HG02610 (cell line): ENCODE measurements around the gene ALDH4A1.

Experiments used
- ATAC-seq: cut with Tn5 transposase; IDR thresholded peaks from one replicate; pipeline ENCODE4 v1.9.1; 2021; ENCODE audit warnings: mild to moderate bottlenecking, moderate library complexity; ENCODE audit not compliant: unreplicated experiment

Gene ALDH4A1

DNA sequence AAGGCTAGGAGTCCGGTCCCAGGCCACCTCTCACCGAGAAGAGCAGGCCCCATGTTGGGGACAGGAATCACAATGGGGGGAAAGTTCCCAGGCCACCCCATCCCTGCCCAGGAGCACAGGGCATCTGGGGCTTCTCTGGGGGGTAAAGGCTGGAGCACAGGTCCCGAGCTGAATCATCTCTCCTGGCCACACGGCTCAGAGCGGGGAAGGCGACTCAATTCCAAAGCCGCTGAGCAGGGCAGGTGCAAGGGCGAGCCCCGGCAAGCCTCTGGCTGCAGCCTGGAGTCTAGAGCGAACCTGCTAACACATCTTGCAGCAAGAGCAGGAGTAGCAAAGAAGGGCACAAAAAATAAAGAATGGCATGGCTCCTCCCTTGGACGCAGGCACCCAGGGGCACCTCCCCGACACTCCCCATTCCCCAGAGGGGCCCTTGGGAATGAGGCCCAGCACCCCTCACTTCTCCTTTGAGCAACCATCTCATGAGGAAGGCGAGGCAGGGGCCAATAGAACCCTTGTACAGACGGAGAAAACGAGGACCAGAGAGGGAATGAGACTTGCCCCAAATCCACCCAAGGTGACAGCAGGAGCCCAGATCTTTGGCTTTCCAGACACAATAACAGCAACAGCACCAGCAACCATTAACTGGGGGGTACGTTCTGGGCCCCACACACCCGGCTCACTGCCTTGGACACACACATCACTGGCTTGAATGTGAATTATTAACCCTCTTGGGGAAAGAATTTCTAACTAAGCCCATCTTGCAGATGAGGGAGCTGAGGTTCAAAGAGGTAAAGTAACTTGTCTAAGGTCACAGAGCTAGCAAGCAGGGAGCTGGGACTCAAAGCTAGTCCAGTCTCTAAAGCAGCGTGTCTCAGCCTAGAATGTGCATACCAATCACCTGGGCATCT is 20.7 kb upstream of the ALDH4A1 start:
- no peak for ATAC-seq

DNA sequence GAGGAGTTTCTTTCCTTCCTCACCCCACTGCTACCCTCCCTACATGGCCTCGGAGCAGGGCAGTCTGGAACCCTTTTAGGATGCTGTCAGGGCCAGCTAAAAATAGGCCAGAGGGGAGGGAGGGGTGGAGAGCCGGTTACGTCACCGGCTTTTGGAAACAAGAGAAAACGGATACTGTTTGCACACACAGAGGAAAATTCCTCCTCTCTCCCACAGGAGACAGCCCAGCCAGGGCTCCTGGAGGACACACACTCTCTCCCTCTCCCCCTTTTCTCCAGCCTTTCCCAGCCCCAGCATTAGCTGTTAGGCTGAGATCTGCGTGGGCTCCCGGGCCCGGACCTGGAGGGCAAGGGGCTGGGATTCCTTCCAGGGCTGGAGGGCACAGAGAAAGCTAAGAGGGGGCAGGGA is 20.0 kb upstream of the ALDH4A1 start:
- ATAC-seq = no peak

DNA sequence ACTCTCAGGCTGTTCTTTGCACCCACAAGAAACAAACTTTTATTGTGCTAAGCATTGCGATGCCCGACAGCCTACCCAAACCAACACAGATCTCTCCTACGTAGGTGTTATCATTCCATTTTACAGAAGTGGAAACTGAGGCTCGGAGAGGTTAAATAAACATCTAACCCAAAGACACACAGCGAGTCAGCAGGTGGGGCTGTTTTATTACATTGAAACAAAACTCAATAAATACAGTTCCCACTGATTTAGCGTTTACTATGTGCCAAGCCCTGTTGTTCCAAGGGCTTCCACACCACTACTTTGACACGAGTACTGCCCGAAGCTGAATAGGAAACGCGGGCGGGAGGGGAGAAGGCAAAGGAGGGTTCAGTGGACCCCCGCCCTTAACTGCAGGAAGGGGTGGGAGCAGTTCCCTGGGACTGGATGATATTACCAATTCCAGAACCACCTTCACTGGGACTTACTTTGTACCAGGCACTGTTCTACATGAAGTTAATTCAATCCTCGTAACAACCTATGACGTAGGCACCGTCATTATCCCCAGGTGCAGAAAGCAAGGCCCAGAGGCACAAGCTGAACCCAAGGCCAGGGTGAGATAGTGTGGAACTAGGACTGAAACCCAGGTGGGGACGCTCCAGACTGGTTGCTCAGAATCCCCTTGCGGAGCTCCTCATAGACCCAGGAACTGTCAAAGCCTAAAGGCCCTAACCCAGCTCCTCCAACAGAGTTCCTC is 19.3 kb upstream of the ALDH4A1 start:
- no peak for ATAC-seq

DNA sequence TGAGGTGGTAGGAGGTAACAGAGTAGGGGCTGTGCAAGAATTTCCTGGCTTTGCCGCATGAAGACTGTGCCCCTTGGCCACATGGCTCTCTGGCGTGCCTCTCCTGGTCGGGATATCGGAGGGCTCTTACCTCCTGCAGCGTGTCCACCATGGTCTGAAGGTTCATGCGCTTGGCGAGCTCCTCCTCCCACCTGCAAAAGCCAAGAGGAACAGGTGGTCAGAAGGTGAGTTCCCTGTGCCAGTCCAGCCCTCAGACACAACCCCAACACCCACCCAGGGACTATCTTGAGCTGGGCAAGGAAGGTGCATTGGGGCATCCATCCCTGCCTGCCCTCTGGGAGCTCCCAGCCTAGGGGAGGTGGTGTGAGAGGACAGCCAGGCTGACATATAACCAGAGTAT is 18.6 kb upstream of the ALDH4A1 start:
- ATAC-seq = no peak

DNA sequence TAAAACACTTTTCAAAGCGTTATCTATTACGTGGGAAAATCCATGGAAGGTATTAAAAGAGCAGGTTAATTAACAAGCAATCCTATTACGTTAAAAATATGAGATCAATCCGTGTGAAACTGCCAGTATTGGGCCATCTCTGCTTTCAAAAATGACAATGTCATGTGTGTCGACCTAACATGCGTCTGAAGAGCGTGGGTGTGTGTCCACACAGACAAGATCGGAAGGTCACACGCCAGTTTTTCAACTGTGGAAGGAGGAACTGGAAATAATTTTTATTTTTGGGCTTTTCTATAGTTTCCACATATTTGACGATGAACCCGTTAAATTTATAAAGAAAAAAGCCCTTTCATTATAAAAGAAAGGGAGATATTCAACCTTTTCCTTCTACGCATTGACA is 17.6 kb upstream of the ALDH4A1 start:
- no peak for ATAC-seq

DNA sequence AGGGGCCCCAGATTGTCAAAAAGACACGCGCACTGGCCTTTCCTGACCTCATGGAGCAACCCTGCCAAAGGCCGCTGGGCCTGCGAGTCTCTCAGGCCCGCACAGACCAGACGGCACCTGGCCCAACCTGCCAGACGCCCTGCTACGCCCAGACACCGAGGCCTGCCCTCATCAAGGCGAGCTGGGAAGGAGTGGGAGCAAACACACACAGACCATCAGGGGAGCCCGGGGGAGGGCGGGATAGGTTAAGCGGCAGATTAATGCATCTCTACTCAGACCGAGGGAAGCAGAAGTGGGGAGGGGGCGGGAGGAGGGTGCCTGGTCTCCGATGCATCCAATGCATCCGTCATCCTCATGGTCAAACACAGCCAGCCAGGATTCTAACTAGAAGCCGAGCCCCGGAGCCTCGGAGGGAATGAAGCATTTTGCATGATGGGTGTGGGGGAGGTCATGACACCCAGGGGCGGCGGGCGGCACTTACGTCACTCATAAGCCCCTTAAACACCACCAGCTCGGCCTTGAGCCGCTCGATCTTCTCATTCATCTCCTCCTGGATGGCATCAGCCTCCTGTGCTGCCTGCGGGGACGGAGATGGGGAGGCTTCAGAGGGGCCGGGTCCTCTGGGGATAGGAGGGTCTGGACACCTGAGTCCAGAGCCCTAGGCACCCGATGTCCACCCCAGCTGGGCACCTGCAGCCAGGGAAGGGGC is 17.0 kb upstream of the ALDH4A1 start:
- ATAC-seq = no peak

DNA sequence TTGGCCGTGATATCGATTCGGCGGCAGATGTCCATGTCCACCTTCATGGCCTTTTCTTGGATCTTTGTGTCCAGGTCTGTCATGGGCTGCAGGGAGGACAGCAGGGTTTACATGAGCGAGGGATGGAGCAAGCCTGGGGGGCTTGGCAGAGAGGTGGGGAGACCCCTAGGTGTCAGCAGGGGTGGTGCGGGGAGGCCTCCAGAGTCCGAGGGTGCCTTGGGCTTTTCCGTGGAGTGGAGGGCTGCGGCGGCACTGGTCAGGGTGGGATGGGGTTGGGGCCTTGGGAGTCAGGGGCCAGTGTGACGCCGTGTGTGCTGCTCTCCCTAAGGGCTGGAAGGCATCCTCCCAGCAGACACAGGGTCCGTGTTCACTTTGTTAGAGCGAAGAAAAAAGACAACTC is 16.1 kb upstream of the ALDH4A1 start:
- no peak for ATAC-seq

DNA sequence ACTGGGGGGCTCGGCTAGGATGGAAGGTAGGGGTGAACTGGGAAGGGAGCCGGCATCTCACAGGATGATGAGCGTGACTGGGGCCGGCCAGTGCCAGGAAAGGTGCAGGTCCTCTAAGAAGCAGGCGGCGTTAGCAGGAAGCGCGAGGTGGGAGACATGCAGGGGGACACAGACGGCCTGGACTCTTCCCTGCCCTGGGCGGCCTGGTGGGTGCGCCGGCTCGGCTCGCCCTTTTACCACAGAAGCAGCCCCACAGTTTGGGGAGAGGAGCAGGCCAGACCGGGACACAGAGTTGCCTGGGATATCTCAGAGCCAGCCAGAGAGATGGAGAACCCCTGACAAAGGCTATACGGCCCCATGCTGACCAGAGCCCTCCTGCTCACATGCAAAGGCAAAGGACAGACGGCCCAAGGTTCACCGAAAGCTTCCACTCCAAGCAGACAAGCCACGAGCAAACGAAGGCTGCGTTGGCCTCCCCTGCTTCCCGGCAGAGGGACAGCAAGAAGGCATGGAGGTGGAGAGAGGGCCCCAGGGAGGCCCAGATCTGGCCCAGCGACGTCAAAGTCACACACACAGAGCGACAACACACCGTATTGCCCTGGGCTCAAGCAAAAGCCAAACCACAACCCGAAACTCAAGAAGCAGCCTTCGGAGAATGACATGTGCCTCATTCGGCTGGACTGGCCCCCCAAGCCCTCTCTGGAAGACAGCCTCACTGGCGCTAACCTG is 14.9 kb upstream of the ALDH4A1 start:
- no peak for ATAC-seq

DNA sequence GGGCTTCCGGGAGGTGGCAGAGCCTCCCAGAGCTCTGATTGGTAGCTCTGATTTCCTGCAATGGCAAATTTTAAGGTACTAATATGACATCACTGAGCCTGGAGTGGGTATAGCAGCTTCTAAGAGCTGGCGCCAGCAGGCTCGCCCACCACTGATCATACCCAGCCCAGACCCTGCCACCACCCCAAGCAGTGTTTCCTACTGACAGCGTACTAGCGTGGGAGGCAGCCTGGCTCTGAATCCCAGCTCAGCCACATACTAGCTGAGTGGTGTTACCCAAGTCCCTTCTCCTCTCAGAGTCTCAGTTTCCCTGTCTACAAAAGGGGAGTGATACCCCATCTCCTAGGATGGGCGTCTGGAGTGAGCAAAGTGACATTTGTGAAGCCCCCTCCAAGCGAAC is 13.0 kb upstream of the ALDH4A1 start:
- no peak for ATAC-seq

DNA sequence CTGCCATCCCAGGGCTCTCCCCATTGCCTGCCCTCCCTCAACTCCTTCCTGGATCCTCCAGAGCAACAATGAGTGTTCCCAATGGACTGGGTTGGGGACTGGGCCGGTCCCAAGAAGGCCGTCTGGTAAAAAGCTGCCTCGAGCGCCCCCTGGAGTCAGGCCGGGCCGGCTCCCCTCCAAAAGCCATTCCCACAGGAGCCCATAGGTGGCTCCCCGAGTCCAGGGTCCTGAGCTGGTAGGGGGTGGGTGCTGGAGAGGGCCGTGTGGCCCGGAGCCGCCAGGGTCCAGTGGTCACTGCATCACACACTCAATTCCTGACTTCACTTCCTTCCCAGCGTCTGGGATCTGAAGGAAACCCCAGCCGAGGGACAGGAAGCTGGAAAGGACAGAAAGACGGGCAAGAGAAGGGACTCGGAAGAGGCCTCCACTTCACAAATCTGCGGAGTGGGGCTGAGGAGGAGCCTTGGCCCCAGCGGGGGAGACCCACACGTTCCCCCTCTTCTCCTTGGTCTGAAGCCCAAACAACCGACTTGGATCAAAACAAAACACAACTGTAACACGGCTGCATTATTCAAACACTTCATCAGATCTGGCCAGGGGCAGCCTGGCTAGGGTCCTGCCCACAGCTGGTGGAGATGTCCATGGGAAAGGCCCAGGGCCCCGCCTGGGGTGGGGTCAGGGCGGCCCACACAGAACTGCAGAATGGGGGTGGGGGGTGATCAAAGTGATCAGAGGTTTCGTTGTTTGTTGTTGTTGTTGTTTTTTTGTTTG is 10.9 kb upstream of the ALDH4A1 start:
- no peak for ATAC-seq

DNA sequence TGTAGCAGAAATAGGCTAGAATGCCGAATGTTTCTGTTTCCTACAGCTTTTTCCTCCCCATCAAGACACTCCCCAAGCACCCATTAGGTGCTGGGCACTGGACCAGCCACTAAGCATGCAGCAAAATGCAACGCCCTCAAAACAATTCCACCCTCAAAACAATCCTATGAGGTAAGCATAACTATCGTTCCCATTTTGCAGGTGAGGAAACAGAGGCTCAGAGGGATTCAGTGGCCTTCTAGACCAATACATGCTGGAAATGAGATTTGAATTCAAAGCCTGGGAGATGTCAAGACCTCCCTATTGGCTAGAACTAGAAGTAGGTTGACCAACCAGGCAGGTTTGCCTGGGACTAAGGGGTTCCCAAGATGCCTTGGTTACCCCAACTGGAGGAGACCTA is 10.2 kb upstream of the ALDH4A1 start:
- no peak for ATAC-seq

DNA sequence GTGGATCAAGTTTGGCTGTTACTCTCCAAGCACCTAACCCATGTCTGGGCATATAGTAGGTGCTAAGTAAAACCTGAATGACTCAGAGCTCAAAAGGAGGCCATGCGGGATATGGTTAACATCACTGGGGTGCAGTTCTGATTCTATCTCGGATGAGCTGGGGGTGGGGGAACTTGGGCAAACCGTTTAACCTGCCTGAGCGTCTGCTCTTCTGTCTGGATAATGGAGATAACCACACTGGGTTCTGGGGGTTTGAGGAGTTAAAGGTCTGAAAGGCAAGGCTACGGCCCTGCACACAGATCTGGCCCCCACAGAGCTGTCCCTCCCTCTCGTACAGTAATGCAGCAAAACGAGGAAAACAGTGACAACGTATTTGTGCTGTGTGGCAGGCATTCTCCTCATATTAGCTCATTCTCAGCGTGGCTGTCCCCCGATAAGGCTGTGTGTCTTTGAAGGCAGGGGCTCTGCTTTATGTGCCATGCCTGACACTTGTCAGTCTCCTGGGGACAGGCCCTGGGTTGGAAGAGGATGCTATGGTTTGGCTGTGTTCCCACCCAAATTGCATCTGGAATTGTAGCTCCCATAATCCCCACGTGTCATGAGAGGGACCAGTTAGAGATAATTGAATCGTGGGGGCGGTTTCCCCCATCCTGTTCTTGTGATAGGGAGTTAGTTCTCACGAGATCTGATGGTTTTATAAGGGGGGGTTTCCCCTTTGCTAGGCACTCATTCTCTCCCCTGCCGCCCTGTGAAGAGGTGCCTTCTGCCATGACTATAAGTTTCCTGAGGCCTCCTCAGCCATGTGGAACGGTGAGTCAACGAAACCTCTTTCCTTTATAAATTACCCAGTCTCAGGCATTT is 6.8 kb upstream of the ALDH4A1 start:
- ATAC-seq = no peak

DNA sequence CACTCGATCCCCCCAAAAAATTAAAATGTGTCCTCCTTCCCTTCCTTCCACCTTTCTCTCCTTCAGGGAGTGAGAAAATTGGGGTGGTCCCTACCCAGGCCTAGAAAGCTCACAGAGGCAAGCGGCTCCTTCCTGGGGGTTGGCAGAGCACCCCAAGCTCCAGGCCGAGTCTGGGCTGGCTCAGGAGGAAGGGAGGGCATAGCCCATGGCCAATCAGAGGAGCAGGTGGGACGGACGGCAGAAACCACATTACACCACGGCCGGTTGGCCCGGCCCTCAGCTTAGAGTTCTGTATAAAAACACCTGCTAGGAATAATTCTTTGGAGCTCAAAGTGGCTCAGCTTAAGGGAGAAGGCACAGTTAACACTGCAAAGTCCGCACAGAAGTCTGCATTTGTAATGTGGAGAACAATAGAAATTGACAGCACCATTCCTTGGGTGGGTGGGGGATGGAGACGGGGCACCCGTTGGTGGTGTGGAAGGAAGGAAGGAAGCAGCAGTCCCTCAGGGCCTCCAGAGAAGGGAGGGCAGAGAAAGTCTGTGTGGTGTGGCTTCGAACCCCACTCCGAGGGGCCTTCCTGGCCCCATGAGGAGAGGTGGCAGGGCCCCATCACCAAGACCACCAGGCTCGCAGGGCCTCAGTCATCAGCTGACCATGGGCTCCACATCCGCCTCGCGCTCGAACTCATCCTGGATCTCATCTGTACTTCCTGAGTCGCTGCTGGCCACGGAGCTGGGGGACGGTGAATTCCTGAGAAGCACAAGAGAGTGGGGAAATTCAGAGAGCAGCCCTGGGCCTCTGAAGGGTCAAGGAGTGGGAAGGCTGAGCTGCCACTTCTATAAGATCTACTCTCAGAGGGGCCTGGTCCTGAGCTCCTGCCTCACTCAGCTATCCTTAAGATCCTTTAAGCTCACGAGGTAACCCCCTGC is 5.8 kb upstream of the ALDH4A1 start:
- no peak for ATAC-seq

DNA sequence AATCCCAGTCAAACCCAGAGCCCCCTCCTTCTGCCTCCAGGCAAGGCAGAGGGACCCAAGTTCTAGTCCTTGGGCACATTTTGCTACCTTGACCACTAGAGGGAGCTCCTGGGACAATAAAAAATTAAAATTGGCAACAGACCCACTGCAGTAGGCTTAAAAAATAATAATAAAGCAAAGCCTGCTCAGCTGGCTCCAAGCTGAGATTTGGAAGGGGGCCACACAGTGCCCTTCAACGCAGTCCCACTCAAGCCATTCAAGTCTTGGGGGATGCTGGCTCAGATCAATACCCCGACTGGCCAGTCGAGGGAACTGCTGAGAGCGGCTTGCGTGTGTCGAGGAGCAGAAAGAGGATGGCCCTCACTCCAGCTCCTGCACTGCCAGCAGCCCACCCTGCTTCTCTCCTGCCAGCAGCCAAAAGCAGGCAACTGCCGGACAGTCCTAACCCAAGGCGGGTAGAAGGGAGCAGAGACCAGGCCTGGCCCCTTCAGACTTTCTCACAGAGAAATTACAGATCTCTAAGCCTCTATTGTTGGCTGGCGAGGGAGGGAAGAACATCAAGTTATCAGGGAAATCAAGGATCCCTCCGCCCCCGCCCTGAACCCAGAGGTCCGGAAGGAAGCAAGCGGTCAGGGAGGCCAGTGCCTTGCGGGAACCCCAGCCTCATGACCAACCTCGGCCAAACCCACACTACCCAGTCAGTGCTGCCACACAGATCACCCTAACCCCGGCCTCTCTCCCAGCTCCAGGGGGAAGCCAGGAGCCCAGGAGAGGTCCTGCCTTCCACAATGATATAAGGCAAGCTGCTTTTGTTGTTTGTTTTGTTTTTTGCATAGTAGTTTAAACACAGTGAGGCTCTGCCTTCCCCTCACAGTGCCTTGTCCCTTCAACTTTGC is 4.9 kb upstream of the ALDH4A1 start:
- ATAC-seq = no peak

DNA sequence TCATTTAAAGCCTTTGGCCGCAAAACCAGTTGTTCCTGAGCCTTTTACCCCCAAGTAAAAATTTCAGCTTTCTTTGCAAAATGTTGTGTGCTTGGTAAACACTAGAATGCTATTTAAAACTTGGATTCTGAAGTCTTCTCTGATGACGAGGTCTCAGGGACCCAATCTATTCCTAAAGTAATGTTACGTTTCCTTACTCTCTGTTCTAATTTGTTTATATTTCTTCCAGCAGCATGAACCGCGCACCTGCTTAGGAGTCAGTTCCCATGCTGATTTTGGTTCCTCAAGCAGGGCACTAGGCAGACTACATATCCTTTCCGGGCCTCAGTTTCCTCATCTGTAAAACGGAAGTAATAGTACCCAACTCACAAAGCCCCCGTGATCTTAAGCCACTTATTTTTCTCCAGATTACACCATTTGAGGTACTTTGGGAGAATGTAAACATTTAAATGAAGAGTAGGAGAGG is 969 bp upstream of the ALDH4A1 start:
- no peak for ATAC-seq

DNA sequence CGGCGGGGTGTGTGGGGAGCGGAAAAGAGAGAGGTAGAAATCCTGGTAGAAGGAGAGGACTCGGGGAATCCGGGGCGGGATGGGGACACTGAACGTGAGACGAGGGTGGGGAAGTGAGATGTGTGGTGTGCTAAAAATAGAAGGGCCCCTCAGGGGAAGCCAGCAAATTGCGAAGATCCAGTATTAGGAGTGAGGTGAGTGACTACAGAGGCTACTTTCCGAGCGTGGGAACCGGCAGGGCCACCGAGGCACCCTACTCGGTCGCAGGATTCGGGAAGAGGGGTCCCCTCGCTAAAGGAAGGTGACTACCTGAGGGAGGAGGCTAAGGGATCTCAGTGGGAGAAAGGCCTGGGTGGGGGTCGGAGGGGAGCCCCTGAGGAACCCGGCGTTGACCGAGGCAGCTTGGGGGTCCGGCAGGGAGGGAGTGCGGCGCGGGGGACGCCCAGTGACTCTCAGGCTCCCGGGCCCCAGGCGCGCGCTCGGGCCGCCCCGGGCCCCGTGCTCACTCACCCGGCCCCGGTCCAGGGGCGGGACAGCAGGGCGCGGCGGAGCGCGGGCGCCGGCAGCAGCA is 318 bp downstream of the ALDH4A1 start:
- no peak for ATAC-seq
